ENCODE data around the gene MLYCD. TPM values are rescaled to one million over a fixed set of nuclear protein-coding genes. Genes with fewer than 3 reads are reported as not detected.

MLYCD gene
- total and polyA plus RNA-seq, 10 of the 15 experiments (the other 5 are each of a cell fraction or from before 2014, with no cell fraction given) = 0.21 to 3.7 (median 1.7) TPM

- TF ChIP-seq CHD1 (IDR thresholded peaks at IDR 0.05; ENCODE audit: low read depth, low read length) = no peak
- no peak for TF ChIP-seq ASH2L (IDR thresholded peaks at IDR 0.05; ENCODE audit: borderline replicate concordance, low read depth)
- TF ChIP-seq CEBPB (IDR thresholded peaks at IDR 0.05; ENCODE audit: borderline replicate concordance in 1 of 2, low read depth in 2 of 2, low read length in 2 of 2) = no peak
- TF ChIP-seq ZBTB33 (IDR thresholded peaks at IDR 0.05) = peak; percentile 58; the same call in 1 of the 2 replicates
- no peak for TF ChIP-seq CUX1 (IDR thresholded peaks at IDR 0.05; ENCODE audit: insufficient replicate concordance, low read depth, low read length)
- TF ChIP-seq PAX5 (IDR thresholded peaks at IDR 0.05; ENCODE audit: borderline replicate concordance, low read depth, low read length) = no peak
- no peak for TF ChIP-seq SPI1 (IDR thresholded peaks at IDR 0.05; ENCODE audit: borderline replicate concordance, insufficient read depth, low read depth, low read length)
- no peak for TF ChIP-seq RELB (IDR thresholded peaks at IDR 0.05; ENCODE audit: low read depth)
- peak; percentile 31; the same call in 1 of the 2 replicates for TF ChIP-seq SMC3 (IDR thresholded peaks at IDR 0.05; ENCODE audit: borderline replicate concordance, low read length)
- TF ChIP-seq CTCF (IDR thresholded peaks at IDR 0.05 in 2 of 3, conservative IDR thresholded peaks at IDR 0.05 in 1 of 3; ENCODE audit: control insufficient read depth in 2 of 3, extremely low read depth in 1 of 3, insufficient read depth in 1 of 3, low read depth in 3 of 3, low read length in 3 of 3) = peak; percentile 75 to 94 (median 81)
- TF ChIP-seq TCF7 (IDR thresholded peaks at IDR 0.05; ENCODE audit: borderline replicate concordance) = no peak
- no peak for TF ChIP-seq CEBPZ (IDR thresholded peaks at IDR 0.05; ENCODE audit: low read depth, low read length)
- no peak for TF ChIP-seq BHLHE40 (IDR thresholded peaks at IDR 0.05; ENCODE audit: borderline replicate concordance in 1 of 2, low read depth in 2 of 2, low read length in 1 of 2)
Measured at GRCh38 chr16:83926726-83927397, 27.9 kb downstream of the MLYCD start (continued).

Data from GM12878 (cell line).